HepG2 (cell line): ENCODE measurements around the gene MTHFS. TPM values are rescaled to one million over a fixed set of nuclear protein-coding genes. Genes with fewer than 3 reads are reported as not detected.

Source experiments
- ATAD3A ChIP-seq: sonication (generic); formaldehyde crosslinking; IDR thresholded peaks from 2 replicates; pipeline ENCODE4 v1.4.0; 2020; ENCODE audit warnings: missing genetic modification reagents
- EED ChIP-seq: sonication (generic); formaldehyde crosslinking; IDR thresholded peaks from 2 replicates; pipeline ENCODE4 v1.5.0; 2020; ENCODE audit warnings: mild to moderate bottlenecking, missing genetic modification reagents
- GMEB1 ChIP-seq: sonication (generic); formaldehyde crosslinking; IDR thresholded peaks from 2 replicates; pipeline ENCODE4 v1.5.1; 2020; ENCODE audit warnings: missing genetic modification reagents, mild to moderate bottlenecking, borderline replicate concordance
- HNF1A ChIP-seq, 2 experiments: sonication (generic) in 1 of 2; formaldehyde crosslinking in 1 of 2; IDR thresholded peaks; 2 replicates each; pipeline versions ENCODE4 v1.4.0 to v1.6.1; 2016 to 2020; ENCODE audit warnings: borderline replicate concordance in 1 of 2, low read depth in 1 of 2, mild to moderate bottlenecking in 1 of 2, missing genetic modification reagents in 1 of 2
- KDM4B ChIP-seq: sonication (generic); formaldehyde crosslinking; IDR thresholded peaks from 2 replicates; pipeline ENCODE4 v1.4.0; 2020; ENCODE audit warnings: missing genetic modification reagents
- NPAS2 ChIP-seq: sonication (generic); formaldehyde crosslinking; IDR thresholded peaks from 2 replicates; pipeline ENCODE4 v1.8.0; 2022; ENCODE audit warnings: mild to moderate bottlenecking, missing genetic modification reagents, borderline replicate concordance
- PAXIP1 ChIP-seq: sonication (generic); formaldehyde crosslinking; conservative IDR thresholded peaks from 2 replicates; pipeline ENCODE4 v1.4.0; 2020; ENCODE audit warnings: mild to moderate bottlenecking, missing genetic modification reagents, moderate library complexity
- SMAD9 ChIP-seq: sonication (generic); formaldehyde crosslinking; IDR thresholded peaks from 2 replicates; pipeline ENCODE4 v1.5.1; 2020; ENCODE audit warnings: mild to moderate bottlenecking, missing genetic modification reagents
- SOX13 ChIP-seq, 3 experiments: fragments of 450-650 bp in 1 of 3; sonication (generic) in 1 of 3; formaldehyde crosslinking in 1 of 3; IDR thresholded peaks in 2 of 3; conservative IDR thresholded peaks in 1 of 3; 2 replicates each; pipeline versions ENCODE4 v1.5.0 to v1.6.1; 2016 to 2020; ENCODE audit warnings: antibody characterized with exemption in 1 of 3, mild to moderate bottlenecking in 1 of 3, missing compliant biosample characterization in 1 of 3, missing genetic modification reagents in 1 of 3, moderate library complexity in 1 of 3
- ZBTB33 ChIP-seq: sonication (generic); formaldehyde crosslinking; IDR thresholded peaks from 2 replicates; pipeline ENCODE4 v1.4.0; 2020; ENCODE audit warnings: missing genetic modification reagents
- ZNF20 ChIP-seq: sonication (generic); formaldehyde crosslinking; IDR thresholded peaks from 2 replicates; pipeline ENCODE4 v1.4.0; 2020; ENCODE audit warnings: mild to moderate bottlenecking, moderate library complexity, missing genetic modification reagents
- polyA plus RNA-seq, 8 experiments: library from polyadenylated mRNA; depleted of rRNA in 3 of 8; stranded (reverse) in 7 of 8; unstranded in 1 of 8; fragments of >200 nt; fragmentation: Illumina TruSeq in 4 of 8; extraction: Trizol in 4 of 8; gene quantifications; 2 replicates each; pipeline versions ENCODE4 v1.2.1 to v1.2.3, GENCODE V29; 2011 to 2016; ENCODE audit warnings: low read depth in 4 of 8, missing spikeins in 1 of 8, mixed read lengths in 1 of 8; ENCODE audit not compliant: insufficient read depth in 1 of 8
- total RNA-seq, 5 experiments: library from RNA; depleted of rRNA; stranded (reverse); fragments of >200 nt; fragmentation: Illumina TruSeq; extraction: Trizol; gene quantifications; 2 replicates each; pipeline ENCODE4 v1.2.3, GENCODE V29; 2016; ENCODE audit warnings: low read depth in 1 of 5

The MTHFS gene
- total and polyA plus RNA-seq, 2 of the 13 experiments (the other 11 are each of a cell fraction or from before 2014, with no cell fraction given), result 37.0 to 49.7 TPM

- TF ChIP-seq HNF1A (IDR thresholded peaks at IDR 0.05; ENCODE audit: low read depth), result peak; percentile 47; the same call in 1 of the 2 replicates
- TF ChIP-seq HNF1A (CRISPR knock-in tag; IDR thresholded peaks at IDR 0.05; ENCODE audit: borderline replicate concordance), result no peak
- TF ChIP-seq KDM4B (CRISPR knock-in tag), result no peak
- no peak for TF ChIP-seq GMEB1 (CRISPR knock-in tag)
- no peak for TF ChIP-seq NPAS2
- TF ChIP-seq SOX13 (IDR thresholded peaks at IDR 0.05), result no peak
- peak in 1 of 2 experiments; percentile 25; a peak in 1 of 4 replicates for TF ChIP-seq SOX13 (CRISPR knock-in tag; conservative IDR thresholded peaks at IDR 0.05 in 1 of 2, IDR thresholded peaks at IDR 0.05 in 1 of 2)
- TF ChIP-seq ZBTB33 (CRISPR knock-in tag), result peak; percentile 75; the same call in 1 of the 2 replicates
- no peak for TF ChIP-seq ATAD3A
- no peak for TF ChIP-seq SMAD9 (CRISPR knock-in tag)
- TF ChIP-seq PAXIP1 (CRISPR knock-in tag), result peak; percentile 48
- no peak for TF ChIP-seq EED (CRISPR knock-in tag)
- no peak for TF ChIP-seq ZNF20 (CRISPR knock-in tag)
These were observed 9.5 kb downstream of the MTHFS start (continued) for GRCh38 chr15:79887054-79887930.
